Glutamatergic neuron (in vitro differentiated cells): ENCODE results near the gene TMPRSS13. TPM values are rescaled to one million over a fixed set of nuclear protein-coding genes. Genes with fewer than 3 reads are reported as not detected.
"Not testable (repeated sequence)": the region's sequence is repeated elsewhere in the genome, so short reads cannot be mapped to it uniquely, and the experiment has no call there.

ENCODE experiments used
- DNase-seq: peaks from one replicate; pipeline ENCODE4 v3.0.0; 2022
- H3K27ac Mint-ChIP-seq: one replicate; pipeline ENCODE4 v1.8.0; 2020; ENCODE audit warnings: mild to moderate bottlenecking, mixed read lengths, inconsistent platforms; ENCODE audit not compliant: unreplicated experiment
- H3K27me3 Mint-ChIP-seq: one replicate; pipeline ENCODE4 v1.8.0; 2020; ENCODE audit warnings: mild to moderate bottlenecking, moderate library complexity, mixed read lengths, inconsistent platforms; ENCODE audit not compliant: unreplicated experiment
- H3K36me3 Mint-ChIP-seq: one replicate; pipeline ENCODE4 v1.8.0; 2020; ENCODE audit warnings: mild to moderate bottlenecking, mixed read lengths, inconsistent platforms; ENCODE audit not compliant: unreplicated experiment
- H3K4me1 Mint-ChIP-seq: one replicate; pipeline ENCODE4 v1.8.0; 2020; ENCODE audit warnings: mild to moderate bottlenecking, low read depth, mixed read lengths, inconsistent platforms; ENCODE audit not compliant: unreplicated experiment
- H3K4me3 Mint-ChIP-seq: one replicate; pipeline ENCODE4 v1.8.0; 2020; ENCODE audit warnings: mild to moderate bottlenecking, mixed read lengths, inconsistent platforms; ENCODE audit not compliant: unreplicated experiment
- H3K9me3 Mint-ChIP-seq: one replicate; pipeline ENCODE4 v1.8.0; 2020; ENCODE audit warnings: mild to moderate bottlenecking, moderate library complexity, mixed read lengths, inconsistent platforms; ENCODE audit not compliant: unreplicated experiment
- CTCF ChIP-seq: fragments of 200-600 bp; sonication (generic); IDR thresholded peaks from one replicate; pipeline ENCODE4 v1.5.0; 2021; ENCODE audit not compliant: partially characterized antibody, unreplicated experiment
- total RNA-seq: library from RNA; stranded (reverse); fragmentation: NEBNext Ultra II Directional; extraction: Animal tissue kit (Norgen Biotek cat#: 25700); gene quantifications from one replicate; pipeline ENCODE4 v1.2.1, GENCODE V29; 2021; ENCODE audit not compliant: unreplicated experiment

The TMPRSS13 gene
- total RNA-seq, 1 donor from 2014 or later: 0.32 TPM

GRCh38 chr11:117950301-117950700 is 21.1 kb upstream of the TMPRSS13 start:
- no peak for DNase-seq
- H3K27ac Mint-ChIP-seq: no peak overlapping the region
- TF ChIP-seq CTCF: no peak
- H3K4me3 Mint-ChIP-seq: no peak overlapping the region
- peaks cover 21% of the 10 kb centered on the region for H3K4me1 Mint-ChIP-seq
- no peaks in the 10 kb centered on the region for H3K36me3 Mint-ChIP-seq
- peaks cover 1% of the 10 kb centered on the region for H3K9me3 Mint-ChIP-seq
- H3K27me3 Mint-ChIP-seq: peaks cover 3% of the 10 kb centered on the region

- Mint-ChIP-seq H3K27me3 (peaks cover 3% of the 10 kb centered on the region), H3K27ac (no peak overlapping the region), H3K4me3 (no peak overlapping the region), H3K36me3 (no peaks in the 10 kb centered on the region), H3K4me1 (peaks cover 22% of the 10 kb centered on the region), H3K9me3 (peaks cover 1% of the 10 kb centered on the region)
- no peak for DNase-seq
- no peak for TF ChIP-seq CTCF
Observed at GRCh38 chr11:117949062-117949461, 19.9 kb upstream of the TMPRSS13 start.

GRCh38 chr11:117948466-117948865 is 19.3 kb upstream of the TMPRSS13 start:
- H3K27me3 Mint-ChIP-seq: not testable (repeated sequence)

DNA sequence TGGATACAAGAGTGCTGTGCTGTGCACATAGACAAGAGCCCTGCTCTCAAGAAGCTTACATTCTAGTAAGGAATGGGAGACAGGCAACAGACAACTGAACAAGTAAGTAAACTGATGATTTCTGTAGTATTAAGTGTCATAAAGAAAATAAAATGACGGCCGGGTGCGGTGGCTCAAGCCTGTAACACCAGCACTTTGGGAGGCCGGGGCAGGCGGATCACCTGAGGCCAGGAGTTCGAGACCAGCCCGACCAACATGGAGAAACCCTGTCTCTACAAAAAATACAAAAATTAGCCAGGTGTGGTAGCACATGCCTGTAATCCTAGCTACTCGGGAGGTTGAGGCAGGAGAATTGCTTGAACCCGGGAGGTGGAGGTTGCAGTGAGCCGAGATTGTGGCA is 18.5 kb upstream of the TMPRSS13 start:
- not testable (repeated sequence) for H3K27ac Mint-ChIP-seq, H3K27me3 Mint-ChIP-seq, DNase-seq, H3K9me3 Mint-ChIP-seq, H3K4me3 Mint-ChIP-seq, H3K36me3 Mint-ChIP-seq
- H3K4me1 Mint-ChIP-seq: peaks cover 22% of the 10 kb centered on the region

More at GRCh38 chr11:117948466-117948865, 19.3 kb upstream of the TMPRSS13 start:
- peaks cover 22% of the 10 kb centered on the region for H3K4me1 Mint-ChIP-seq
- not testable (repeated sequence) for H3K9me3 Mint-ChIP-seq, H3K36me3 Mint-ChIP-seq, H3K4me3 Mint-ChIP-seq, DNase-seq, H3K27ac Mint-ChIP-seq

DNA sequence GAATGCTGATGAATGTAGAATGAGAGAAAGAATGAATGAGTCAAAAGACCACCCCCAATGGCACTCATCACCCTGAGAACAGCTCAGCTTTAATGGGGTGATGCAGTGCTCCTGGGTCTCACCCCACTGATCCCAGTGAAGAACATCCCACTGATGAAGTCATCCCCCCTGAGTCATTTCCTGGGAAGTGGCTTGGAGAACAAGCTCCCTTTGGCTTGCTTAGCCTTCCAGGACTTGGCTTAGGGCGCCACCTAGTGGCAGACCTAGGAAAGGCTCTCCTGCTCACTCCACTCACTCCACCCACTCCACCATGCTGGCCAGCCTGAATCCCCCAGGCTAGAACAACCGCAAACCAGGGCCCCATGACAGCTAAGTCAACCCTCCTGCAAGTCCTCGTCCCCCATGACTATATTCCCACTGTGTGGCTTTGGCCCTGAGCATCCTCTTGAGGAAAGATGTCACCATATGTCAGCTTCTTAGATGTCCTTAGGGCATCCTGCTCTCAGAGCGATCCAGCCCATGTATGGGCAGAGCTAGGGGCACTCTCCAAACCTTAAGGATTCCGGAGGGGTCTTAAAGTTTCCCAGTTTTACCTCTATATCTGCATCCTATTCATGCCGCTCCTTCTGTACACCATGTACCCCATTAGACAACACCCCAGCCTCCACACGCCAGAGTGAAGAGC is 17.8 kb upstream of the TMPRSS13 start:
- Mint-ChIP-seq H3K36me3 (peaks cover 12% of the 10 kb centered on the region), H3K4me3 (no peak overlapping the region), H3K27me3 (peaks cover 8% of the 10 kb centered on the region), H3K27ac (no peak overlapping the region), H3K9me3 (peaks cover 1% of the 10 kb centered on the region), H3K4me1 (peaks cover 22% of the 10 kb centered on the region)
- TF ChIP-seq CTCF: peak; percentile 98
- DNase-seq: peak; percentile 97

- Mint-ChIP-seq H3K27ac (no peak overlapping the region), H3K36me3 (peaks cover 12% of the 10 kb centered on the region)
Observed at GRCh38 chr11:117946156-117946841, 17.1 kb upstream of the TMPRSS13 start.

More at GRCh38 chr11:117946156-117946841, 17.1 kb upstream of the TMPRSS13 start:
- Mint-ChIP-seq H3K4me3 (no peak overlapping the region), H3K9me3 (peaks cover 1% of the 10 kb centered on the region), H3K4me1 (peaks cover 22% of the 10 kb centered on the region), H3K27me3 (peaks cover 8% of the 10 kb centered on the region)
- TF ChIP-seq CTCF: no peak
- no peak for DNase-seq
